Stimulated activated CD8-positive, alpha-beta memory T cell treated with anti-CD3 and anti-CD28 coated beads, Interleukin-12 subunit alpha, Interleukin-12 subunit beta, amount 100 ng/mL, for 4 hours (primary cell): ENCODE data around the gene ZNF484.
"Not testable (repeated sequence)": the region's sequence is repeated elsewhere in the genome, so short reads cannot be mapped to it uniquely, and the experiment has no call there.

Source experiments
- DNase-seq: peaks from one replicate; pipeline ENCODE4 v3.0.0-alpha.2; 2020; ENCODE audit warnings: low read depth

The ZNF484 gene

GRCh38 chr9:92860867-92861266 is 17.0 kb downstream of the ZNF484 start:
- DNase-seq, result no peak

DNA sequence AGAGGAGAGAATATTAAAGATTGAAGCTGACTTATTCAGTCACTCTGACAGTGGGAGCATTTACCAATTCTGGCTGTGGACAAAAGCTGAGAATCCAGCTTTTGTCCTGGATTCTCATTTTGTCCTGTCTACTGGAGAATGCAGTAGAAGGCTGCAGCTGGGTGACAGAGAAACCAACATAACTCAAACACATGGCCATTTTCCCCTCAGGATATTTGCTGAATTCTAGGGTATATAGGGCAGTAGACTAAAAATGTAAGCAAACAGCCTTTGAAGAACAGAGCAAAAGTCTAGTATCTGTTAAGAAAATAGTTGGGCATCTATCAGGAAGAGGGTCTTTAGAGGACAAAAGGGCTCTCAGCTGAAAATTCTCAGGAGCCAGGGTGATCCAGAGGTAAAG is 20.6 kb downstream of the ZNF484 start:
- DNase-seq, result no peak

DNA sequence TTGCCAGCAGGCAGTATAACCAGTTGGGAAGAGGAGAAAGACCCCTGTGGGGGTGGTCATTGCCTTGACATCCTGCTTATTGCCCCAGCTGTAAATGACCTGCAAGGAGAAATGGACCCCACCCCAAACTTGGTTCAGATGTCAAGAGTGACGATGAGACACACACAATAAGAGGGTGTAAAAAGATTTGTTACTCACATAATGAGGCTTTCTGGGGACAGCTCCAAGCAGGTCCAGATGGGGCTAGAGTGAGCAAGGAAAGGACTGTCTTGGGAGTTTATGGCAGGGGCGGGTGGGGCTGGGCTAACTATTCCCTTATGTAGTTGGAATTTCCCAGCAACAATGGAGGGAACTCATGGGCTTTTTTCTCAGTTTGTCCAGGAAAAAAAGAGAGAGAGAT is 24.1 kb downstream of the ZNF484 start:
- no peak for DNase-seq

DNA sequence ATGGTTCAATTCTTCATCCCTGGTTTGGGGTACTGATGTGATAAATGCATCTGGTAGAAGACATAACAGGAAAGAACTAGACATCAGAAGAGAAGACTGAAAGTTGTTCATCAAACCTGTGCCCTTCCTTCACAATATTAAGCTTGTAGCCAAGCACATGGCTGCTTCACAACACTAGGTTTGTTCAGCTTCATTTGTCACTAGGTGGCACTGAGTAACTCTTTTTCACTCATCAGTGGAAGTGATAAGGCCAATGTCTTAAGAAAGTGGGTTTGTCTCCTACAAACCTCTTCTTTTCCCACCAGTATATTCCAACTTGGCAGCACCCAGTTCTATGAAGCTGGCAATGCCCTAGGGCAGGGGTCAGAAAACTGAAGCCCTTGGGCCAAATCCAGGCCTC is 26.9 kb downstream of the ZNF484 start:
- no peak for DNase-seq

GRCh38 chr9:92848740-92849139 is 29.1 kb downstream of the ZNF484 start:
- DNase-seq, result not testable (repeated sequence)

DNA sequence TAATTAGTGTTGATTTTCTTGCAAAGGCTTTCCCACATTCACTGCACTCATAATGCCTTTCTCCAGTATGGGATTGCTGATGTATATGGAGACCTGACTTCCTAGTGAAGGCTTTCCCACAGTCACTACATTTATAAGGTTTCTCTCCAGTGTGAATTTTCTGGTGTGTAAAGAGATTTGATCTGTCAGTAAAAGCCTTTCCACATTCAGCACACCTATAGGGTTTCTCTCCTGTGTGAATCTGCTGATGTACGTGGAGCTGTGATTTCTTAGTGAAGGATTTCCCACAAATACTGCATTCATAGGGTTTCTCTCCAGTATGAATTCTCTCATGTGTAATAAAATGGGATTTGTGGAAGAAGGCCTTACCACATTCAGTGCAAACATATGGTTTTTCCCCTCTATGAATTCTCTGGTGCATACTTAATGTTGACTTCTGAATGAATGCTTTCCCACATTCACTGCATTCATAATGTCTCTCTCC is 31.1 kb downstream of the ZNF484 start:
- no peak for DNase-seq

- DNase-seq, result not testable (repeated sequence)
Measured at GRCh38 chr9:92838411-92838810, 39.4 kb downstream of the ZNF484 start.

DNA sequence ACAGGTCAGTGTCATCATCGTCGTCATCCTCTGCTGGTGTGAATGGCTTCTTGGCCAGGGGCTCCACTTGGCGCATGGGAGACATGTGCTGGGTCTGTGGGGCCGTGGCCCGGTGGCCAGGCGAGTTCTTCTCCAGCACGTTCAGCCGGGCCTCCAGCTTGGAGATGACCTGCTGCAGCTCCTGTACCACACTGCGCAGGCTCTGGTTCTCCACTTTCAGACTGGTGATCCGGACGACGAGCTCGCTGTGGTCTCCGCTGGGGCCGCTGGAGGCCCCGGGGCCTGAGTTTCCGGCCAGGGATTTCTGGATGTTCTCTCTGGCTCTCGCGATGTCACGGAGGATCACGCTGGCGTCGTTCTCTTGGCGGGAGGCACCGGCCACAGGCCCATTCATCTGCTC is 40.6 kb downstream of the ZNF484 start:
- DNase-seq, result no peak

DNA sequence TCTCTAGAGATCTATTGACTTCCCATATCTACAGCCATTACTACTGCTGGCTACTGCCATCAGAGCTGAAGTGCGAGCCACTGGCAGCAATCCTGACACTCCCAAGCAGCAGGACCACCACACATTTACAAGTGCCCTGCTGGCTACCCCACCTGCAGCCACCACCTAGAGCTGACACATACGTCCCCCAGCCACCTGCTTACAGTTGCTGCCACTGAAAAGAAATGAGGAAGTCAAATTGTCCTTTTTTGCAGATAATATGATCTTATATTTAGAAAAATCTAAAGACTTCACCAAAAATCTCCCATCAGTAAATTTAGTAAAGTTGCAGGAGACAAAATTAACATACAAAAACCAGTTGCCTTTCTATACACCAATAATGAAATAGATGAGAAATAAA is 48.4 kb downstream of the ZNF484 start:
- no peak for DNase-seq

DNA sequence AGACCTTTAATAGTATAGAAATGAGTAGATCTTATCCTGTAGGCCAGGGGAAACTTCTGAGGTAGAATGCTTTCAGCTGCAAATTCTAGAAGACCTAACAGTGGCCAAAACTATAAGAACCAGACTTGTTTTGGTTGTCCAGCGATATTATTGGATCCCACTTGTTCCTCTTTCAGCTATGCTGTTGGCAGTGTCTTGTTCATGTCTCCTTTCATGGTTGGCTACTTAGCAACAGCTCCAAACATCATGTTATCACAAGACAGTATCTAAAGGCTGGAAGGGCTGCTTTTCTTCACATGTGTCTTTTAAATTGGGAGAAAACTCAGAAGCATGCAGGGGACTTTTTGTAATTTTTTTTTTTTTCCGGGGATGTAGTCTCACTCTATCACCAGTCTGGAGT is 52.8 kb downstream of the ZNF484 start:
- not testable (repeated sequence) for DNase-seq

DNA sequence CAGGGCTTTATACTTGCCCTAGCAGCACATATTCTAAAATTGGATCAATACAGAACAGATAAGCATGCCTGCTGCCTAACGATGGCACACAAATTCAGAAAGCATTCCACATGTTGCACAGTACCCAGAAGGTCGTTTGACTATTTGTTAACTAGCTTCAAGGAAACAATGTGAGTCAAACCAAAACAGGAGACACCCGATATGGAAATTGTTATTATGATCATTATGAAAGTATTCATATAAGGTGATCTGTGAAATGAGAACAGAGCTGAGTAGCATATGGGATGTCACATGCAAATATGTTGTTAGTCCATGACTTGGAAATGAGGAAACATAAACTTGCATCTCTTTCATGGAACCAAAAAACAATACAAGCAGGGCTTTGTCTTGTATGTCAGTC is 56.9 kb downstream of the ZNF484 start:
- no peak for DNase-seq

DNA sequence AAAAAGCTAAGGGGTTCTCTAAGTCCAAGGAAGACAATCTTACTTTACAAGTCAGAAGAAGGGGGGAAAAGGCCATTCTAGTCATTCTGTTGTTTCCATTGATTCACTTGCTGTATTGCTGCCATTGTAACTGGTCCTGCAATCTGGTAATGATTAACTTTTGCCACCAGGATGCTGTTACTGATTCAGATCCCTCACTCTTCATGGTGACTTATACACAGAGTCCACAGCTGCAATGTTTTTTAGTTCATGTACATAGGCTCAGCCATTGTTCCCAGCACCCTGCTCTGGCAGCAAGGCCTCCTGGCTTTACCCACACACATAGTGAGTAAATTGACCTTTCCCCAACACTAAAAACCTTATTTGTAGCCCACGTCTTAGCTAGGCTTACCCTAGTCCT is 57.9 kb downstream of the ZNF484 start:
- not testable (repeated sequence) for DNase-seq

DNA sequence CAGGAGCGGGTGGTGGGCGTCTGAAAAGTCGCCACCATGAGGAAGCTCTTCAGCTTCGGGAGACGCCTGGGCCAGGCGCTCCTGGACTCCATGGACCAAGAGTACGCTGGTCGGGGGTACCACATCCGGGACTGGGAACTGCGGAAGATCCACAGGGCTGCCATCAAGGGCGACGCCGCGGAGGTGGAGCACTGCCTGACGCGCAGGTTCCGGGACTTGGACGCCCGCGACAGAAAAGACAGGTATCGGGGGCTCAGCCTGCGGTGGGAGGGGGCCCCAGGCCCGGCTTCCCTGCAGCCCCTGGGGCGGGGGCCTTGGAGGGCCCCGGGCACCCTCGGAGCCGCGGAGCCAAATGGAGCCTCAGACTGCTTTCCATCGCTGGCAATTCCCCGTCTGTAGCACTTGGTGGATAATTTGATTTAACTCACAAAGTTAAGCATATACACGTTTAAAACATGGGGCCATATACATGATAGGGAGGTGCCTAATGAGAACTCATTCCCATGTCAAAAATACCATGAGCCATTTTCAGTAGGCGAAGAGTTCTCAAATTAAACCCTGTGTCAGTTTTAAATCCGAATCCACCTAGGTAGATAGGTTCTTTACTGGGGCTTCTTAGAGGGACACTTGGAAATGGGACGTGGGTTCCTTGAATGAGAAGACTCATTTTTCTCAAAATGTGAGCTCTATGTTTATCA is 68.1 kb downstream of the ZNF484 start:
- not testable (repeated sequence) for DNase-seq

- no peak for DNase-seq
Measured at GRCh38 chr9:92808726-92809451, 68.9 kb downstream of the ZNF484 start.

DNA sequence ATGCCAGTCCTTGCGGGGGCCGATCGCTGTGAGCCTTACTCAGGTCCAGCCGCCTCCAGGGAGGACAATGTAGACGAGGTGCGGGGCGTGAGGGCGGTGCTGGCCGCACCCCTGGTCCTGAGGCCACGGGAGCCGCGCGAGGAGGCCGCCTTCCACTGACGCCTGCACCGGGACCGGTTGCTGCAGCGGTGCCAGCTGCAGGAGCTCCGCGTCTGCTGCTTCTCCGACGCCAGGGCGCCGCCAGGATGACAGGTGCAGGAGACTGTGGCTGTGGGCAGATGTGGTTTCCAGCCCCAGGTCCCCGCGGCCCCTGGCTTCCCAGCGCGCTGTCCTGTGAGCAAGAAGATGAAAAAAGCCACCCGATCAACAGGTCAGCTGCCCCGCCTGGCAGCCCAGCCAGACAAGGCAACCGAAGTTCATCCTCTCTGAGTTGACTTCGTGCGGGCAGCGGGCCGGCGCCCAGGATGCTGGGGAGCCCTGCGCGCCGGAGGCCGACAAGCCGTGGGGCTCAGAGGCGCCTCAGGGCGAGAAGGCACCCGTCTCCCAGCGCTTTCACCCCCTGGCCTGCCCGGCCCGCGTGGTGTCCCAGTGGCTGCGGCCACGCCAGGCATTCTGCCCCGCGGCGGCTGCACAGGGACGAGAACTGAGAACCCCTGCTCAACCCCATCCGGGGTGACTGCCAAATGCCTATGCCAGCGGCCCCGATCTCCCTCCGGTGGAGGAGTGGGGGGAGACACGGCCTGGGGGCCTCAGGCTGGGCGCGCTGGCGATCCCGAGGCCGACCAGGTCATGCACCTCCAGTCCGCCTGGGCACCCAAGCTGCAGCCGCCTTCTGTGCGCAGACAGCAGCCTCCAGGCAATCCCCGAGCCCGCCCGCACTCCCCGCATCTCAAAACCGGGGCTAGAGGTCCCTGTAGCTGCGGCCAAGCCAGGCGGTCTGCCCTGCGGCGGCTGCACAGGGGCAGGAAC is 69.8 kb downstream of the ZNF484 start:
- no peak for DNase-seq

DNA sequence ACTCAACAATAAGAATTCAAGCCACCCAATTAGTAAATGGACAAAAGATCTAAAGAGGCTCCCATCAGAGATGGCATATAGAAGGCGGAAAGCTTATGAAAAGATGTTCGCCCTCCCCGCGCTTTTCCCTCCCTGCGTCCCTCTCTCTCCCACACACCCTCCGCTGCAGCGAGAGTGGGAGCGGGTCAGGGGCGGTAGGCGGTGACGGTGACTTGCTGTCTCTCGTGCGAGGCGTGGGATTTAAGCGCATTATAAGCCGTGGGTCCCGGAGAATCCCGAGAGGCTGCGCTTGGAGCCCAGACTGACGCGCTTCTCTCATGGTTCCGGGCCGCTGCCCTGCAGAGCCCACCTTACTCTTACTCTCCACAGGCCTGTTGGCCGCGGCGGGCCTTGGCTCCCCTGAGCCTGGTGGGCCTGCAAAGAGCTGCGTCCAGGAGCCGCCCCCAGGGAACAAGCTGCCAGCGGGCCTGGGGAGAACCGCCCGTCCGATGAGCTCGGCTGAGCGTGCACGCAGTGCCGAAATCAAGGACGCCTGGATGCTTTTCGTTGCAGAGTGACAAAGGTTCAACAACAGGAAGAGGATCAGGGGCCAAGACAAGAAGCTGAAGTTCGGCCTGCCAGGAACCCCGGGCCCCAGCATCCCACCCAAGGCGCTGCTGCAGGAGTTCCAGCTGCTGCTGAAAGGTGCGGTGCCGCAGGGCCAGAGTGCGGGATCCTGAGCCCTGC is 70.6 kb downstream of the ZNF484 start:
- DNase-seq, result no peak

DNA sequence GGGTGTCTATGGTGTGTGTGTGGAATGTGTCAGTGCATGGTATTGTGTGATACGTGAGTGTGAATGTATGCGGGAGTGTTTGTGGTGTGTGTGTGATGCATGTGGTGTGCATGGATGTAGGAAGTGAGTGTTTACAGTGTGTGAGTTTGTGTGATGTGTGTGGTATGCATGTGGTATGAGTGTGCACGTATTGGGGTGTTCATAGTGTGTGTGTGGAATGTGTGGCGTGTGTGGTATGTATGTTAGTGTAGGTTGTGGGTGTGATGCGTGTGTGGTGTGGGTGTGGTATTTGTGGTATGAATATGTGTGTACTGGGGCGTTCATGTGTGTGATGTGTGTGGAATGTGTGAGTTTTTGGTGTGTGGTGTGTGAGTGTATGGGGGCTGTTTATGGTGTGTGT is 73.1 kb downstream of the ZNF484 start:
- DNase-seq, result no peak

GRCh38 chr9:92798358-92798757 is 79.5 kb downstream of the ZNF484 start:
- DNase-seq, result no peak

- not testable (repeated sequence) for DNase-seq
Measured at GRCh38 chr9:92796337-92796804, 81.5 kb downstream of the ZNF484 start.

- DNase-seq, result no peak
Measured at GRCh38 chr9:92795598-92796336, 82.1 kb downstream of the ZNF484 start.
